Upper lobe of right lung (tissue), 1 donor: ENCODE results near the gene PRKG1. TPM values are rescaled to one million over a fixed set of nuclear protein-coding genes. Genes with fewer than 3 reads are reported as not detected.

Experiments used
- ATAC-seq: fragments of 200-7000 bp; cut with Tn5 transposase; one replicate; pipeline ENCODE4 v1.9.1; 2020; ENCODE audit warnings: mild to moderate bottlenecking, moderate library complexity
- DNase-seq: peaks from one replicate; pipeline ENCODE4 v3.0.0-alpha.2; 2020
- H3K27ac ChIP-seq: fragments of 200-600 bp; one replicate; pipeline ENCODE4 v1.8.0; 2022
- H3K27me3 ChIP-seq: fragments of 200-600 bp; one replicate; pipeline ENCODE4 v1.8.0; 2022; ENCODE audit warnings: mild to moderate bottlenecking
- H3K36me3 ChIP-seq: fragments of 200-600 bp; one replicate; pipeline ENCODE4 v1.8.0; 2022
- H3K4me1 ChIP-seq: fragments of 200-600 bp; one replicate; pipeline ENCODE4 v1.8.0; 2022
- H3K4me3 ChIP-seq: fragments of 200-600 bp; one replicate; pipeline ENCODE4 v1.8.0; 2022; ENCODE audit warnings: mild to moderate bottlenecking
- H3K9me3 ChIP-seq: fragments of 200-600 bp; one replicate; pipeline ENCODE4 v1.8.0; 2022
- CTCF ChIP-seq: fragments of 200-600 bp; IDR thresholded peaks from one replicate; pipeline ENCODE4 v1.8.0; 2022; ENCODE audit warnings: antibody characterized with exemption
- intact Hi-C: fragments of 100-400 bp; cut with DNase I; formaldehyde crosslinking; loops from one replicate; pipeline ENCODE4 v1.11.0; 2022
- total RNA-seq: library from RNA; stranded (reverse); fragmentation: NEBNext Ultra II Directional; extraction: Animal tissue kit (Norgen Biotek cat#: 25700); gene quantifications from one replicate; pipeline ENCODE4 v1.2.1, GENCODE V29; 2021
- donor health status: DM: no; HTN: yes; CAD: no; lungs with severe emphysema.

The PRKG1 gene
- total RNA-seq, 1 donor from 2014 or later = 30.0 TPM

GRCh38 chr10:51640120-51640819, 566.0 kb downstream of the PRKG1 start:
- Histone ChIP-seq H3K36me3 (no peaks in the 10 kb centered on the region), H3K9me3 (no peaks in the 10 kb centered on the region), H3K4me3 (no peak overlapping the region), H3K27me3 (no peaks in the 10 kb centered on the region), H3K4me1 (no peaks in the 10 kb centered on the region), H3K27ac (no peak overlapping the region)
- DNase-seq (no peak), ATAC-seq (no peak)
- intact Hi-C loops = no loop called here
- TF ChIP-seq CTCF = no peak

GRCh38 chr10:51642581-51642980, 568.3 kb downstream of the PRKG1 start:
- H3K4me3 ChIP-seq = no peak overlapping the region
- intact Hi-C loops = no loop called here
- no peaks in the 10 kb centered on the region for H3K9me3 ChIP-seq
- DNase-seq (no peak), ATAC-seq (no peak)
- no peaks in the 10 kb centered on the region for H3K4me1 ChIP-seq
- TF ChIP-seq CTCF = no peak
- no peak overlapping the region for H3K27ac ChIP-seq
- H3K27me3 ChIP-seq = no peaks in the 10 kb centered on the region
- H3K36me3 ChIP-seq = no peaks in the 10 kb centered on the region

GRCh38 chr10:51643734-51644133, 569.4 kb downstream of the PRKG1 start:
- intact Hi-C loops = no loop called here
- TF ChIP-seq CTCF = no peak
- H3K27me3 ChIP-seq = no peaks in the 10 kb centered on the region
- H3K4me3 ChIP-seq = no peak overlapping the region
- ATAC-seq = no peak
- no peaks in the 10 kb centered on the region for H3K4me1 ChIP-seq
- no peak overlapping the region for H3K27ac ChIP-seq
- no peak for DNase-seq
- H3K9me3 ChIP-seq = no peaks in the 10 kb centered on the region
- H3K36me3 ChIP-seq = no peaks in the 10 kb centered on the region

DNA sequence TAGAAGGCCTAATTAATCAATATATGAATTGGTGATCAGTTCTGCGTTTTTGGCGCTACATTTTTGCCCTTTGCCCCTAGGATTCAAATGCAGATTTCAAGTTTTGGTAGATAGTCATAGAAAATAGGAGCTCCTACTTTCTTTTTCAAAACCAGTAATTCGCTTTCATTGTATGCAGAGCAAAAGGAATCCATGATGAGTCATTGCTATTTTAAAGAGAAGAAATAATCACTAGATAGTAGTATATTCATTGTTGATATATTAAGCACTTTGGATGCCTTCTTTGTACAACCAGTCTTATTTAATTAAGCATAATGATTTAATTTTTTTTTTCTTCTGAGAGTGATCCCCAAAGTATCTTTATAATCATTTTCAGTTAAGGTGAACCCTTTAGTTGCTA, 574.8 kb downstream of the PRKG1 start:
- ATAC-seq (no peak), DNase-seq (no peak)

DNA sequence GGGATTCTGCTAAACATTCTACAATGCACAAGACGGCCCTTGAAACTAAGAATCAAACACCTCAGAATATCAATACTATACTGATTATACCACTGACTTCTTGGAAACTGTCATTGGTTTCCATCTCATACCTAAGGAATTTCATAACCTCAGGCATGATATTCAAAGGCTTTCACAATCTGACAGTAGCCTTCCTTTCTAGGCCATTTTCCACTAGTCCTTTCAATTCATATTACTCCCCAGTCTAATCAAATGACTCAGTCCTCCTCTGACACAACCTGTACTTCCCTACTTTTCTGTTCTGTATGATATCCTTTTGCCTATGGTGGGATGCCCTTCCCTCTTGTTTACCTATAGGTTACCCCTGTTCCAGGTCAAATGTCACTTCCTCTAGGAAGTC, 576.8 kb downstream of the PRKG1 start:
- TF ChIP-seq CTCF = no peak
- Histone ChIP-seq H3K4me3 (no peak overlapping the region), H3K27me3 (no peaks in the 10 kb centered on the region), H3K9me3 (no peaks in the 10 kb centered on the region), H3K27ac (no peak overlapping the region), H3K36me3 (no peaks in the 10 kb centered on the region), H3K4me1 (no peaks in the 10 kb centered on the region)
- intact Hi-C loops = no loop called here
- ATAC-seq = no peak
- DNase-seq = no peak

More for the DNA sequence above, 574.8 kb downstream of the PRKG1 start:
- H3K9me3 ChIP-seq = no peaks in the 10 kb centered on the region
- H3K36me3 ChIP-seq = no peaks in the 10 kb centered on the region
- no peaks in the 10 kb centered on the region for H3K4me1 ChIP-seq
- intact Hi-C loops = no loop called here
- H3K27me3 ChIP-seq = no peaks in the 10 kb centered on the region
- TF ChIP-seq CTCF = no peak
- no peak overlapping the region for H3K4me3 ChIP-seq
- no peak overlapping the region for H3K27ac ChIP-seq

- H3K27me3 ChIP-seq = no peaks in the 10 kb centered on the region
- ATAC-seq (no peak), DNase-seq (no peak)
- no peak for TF ChIP-seq CTCF
- H3K4me1 ChIP-seq = no peaks in the 10 kb centered on the region
- no peaks in the 10 kb centered on the region for H3K36me3 ChIP-seq
- no peak overlapping the region for H3K4me3 ChIP-seq
- intact Hi-C loops = no loop called here
- no peaks in the 10 kb centered on the region for H3K9me3 ChIP-seq
- no peak overlapping the region for H3K27ac ChIP-seq
Observed at GRCh38 chr10:51653025-51653424, 578.7 kb downstream of the PRKG1 start.
